ENCODE measurements around the gene COBL. TPM values are rescaled to one million over a fixed set of nuclear protein-coding genes. Genes with fewer than 3 reads are reported as not detected.

COBL gene
- total and polyA plus RNA-seq, 10 of the 15 experiments (the other 5 are each of a cell fraction or from before 2014, with no cell fraction given) = 0.21 TPM; not detected in 9

- H3K4me3 ChIP-seq = no peak overlapping the region
- POLR2A ChIA-PET = no interaction called here
- CTCF ChIA-PET = no interaction called here
- no peak overlapping the region for H3K27ac ChIP-seq (ENCODE audit: control insufficient read depth, insufficient read depth)
- no peaks in the 10 kb centered on the region for H3K79me2 ChIP-seq (ENCODE audit: control insufficient read depth, insufficient read depth, low read length)
- H3K4me1 ChIP-seq (ENCODE audit: control insufficient read depth, insufficient read depth, low read length) = no peaks in the 10 kb centered on the region
- SMC1A ChIA-PET (ENCODE audit: uncharacterized antibody, unreplicated experiment) = no interaction called here
- in situ Hi-C loops (cut with MboI) (no loop called here), intact Hi-C loops (cut with micrococcal nuclease; ENCODE audit: unreplicated experiment) (no loop called here)
- 61% methylated on average over 5 of the region's 5 CpGs for WGBS (ENCODE audit: insufficient coverage, insufficient replicate concordance, low lambda C conversion rate, missing lambda C conversion rate)
- no peak for DNase-seq (ENCODE audit: low read depth, low spot score)
- no peak for FAIRE-seq
- TF ChIP-seq NFXL1 (IDR thresholded peaks at IDR 0.05; ENCODE audit: borderline replicate concordance) (no peak), STAT3 (IDR thresholded peaks at IDR 0.05; ENCODE audit: low read depth, low read length) (no peak), GATAD2B (conservative IDR thresholded peaks at IDR 0.05; ENCODE audit: low read depth) (no peak), EGR1 (IDR thresholded peaks at IDR 0.05; ENCODE audit: borderline replicate concordance in 1 of 2, low read depth in 2 of 2, low read length in 2 of 2) (no peak), NR2F1 (conservative IDR thresholded peaks at IDR 0.05) (no peak), FOXM1 (IDR thresholded peaks at IDR 0.05; ENCODE audit: low read depth, low read length) (no peak), ATF3 (IDR thresholded peaks at IDR 0.05; ENCODE audit: borderline replicate concordance, extremely low read depth, low read depth, low read length) (no peak)
- TF ChIP-seq, protein P1, sequence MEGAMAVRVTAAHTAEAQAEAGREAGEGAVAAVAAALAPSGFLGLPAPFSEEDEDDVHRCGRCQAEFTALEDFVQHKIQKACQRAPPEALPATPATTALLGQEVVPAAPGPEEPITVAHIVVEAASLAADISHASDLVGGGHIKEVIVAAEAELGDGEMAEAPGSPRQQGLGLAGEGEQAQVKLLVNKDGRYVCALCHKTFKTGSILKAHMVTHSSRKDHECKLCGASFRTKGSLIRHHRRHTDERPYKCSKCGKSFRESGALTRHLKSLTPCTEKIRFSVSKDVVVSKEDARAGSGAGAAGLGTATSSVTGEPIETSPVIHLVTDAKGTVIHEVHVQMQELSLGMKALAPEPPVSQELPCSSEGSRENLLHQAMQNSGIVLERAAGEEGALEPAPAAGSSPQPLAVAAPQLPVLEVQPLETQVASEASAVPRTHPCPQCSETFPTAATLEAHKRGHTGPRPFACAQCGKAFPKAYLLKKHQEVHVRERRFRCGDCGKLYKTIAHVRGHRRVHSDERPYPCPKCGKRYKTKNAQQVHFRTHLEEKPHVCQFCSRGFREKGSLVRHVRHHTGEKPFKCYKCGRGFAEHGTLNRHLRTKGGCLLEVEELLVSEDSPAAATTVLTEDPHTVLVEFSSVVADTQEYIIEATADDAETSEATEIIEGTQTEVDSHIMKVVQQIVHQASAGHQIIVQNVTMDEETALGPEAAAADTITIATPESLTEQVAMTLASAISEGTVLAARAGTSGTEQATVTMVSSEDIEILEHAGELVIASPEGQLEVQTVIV (IDR thresholded peaks at IDR 0.05; ENCODE audit: borderline replicate concordance, partially characterized antibody) = no peak
- no peaks in the 10 kb centered on the region for H3K9me3 ChIP-seq (replicated peaks; ENCODE audit: control insufficient read depth, insufficient read depth, low read length)
- no peak overlapping the region for H3K4me2 ChIP-seq (ENCODE audit: control insufficient read depth, insufficient read depth)
- RAD21 ChIA-PET (ENCODE audit: unreplicated experiment) = no interaction called here
- no peaks in the 10 kb centered on the region for H4K20me1 ChIP-seq (ENCODE audit: control insufficient read depth, insufficient read depth)
- no peak for ATAC-seq
- H3K27me3 ChIP-seq (replicated peaks in 1 of 2; ENCODE audit: control insufficient read depth in 2 of 2, insufficient read depth in 2 of 2, low read length in 1 of 2) = no peaks in the 10 kb centered on the region
- no TSS peak for BruUV-seq (replicated peaks)
- H3K36me3 ChIP-seq (ENCODE audit: control insufficient read depth in 2 of 2, insufficient read depth in 2 of 2, low read length in 1 of 2) = no peaks in the 10 kb centered on the region
- H2AFZ ChIP-seq (ENCODE audit: control insufficient read depth, low read depth, low read length) = no peak overlapping the region
- H3K9ac ChIP-seq (ENCODE audit: control insufficient read depth, insufficient read depth, low read length) = no peak overlapping the region
These were observed 39.6 kb downstream of the COBL start for GRCh38 chr7:51276967-51277366.

Data from GM12878 (cell line).